ENCODE measurements around the gene INVS. TPM values are rescaled to one million over a fixed set of nuclear protein-coding genes. Genes with fewer than 3 reads are reported as not detected.
A peak's percentile ranks its signal among the peaks of the same experiment; 100 is the strongest.

Gene INVS
- polyA plus RNA-seq, 1 of the 3 experiments (the other 2 are of a cell fraction): 8.1 TPM

- TF ChIP-seq GABPA (IDR thresholded peaks at IDR 0.05; ENCODE audit: low read depth) (no peak), MAX (IDR thresholded peaks at IDR 0.05; ENCODE audit: low read depth) (no peak), NFIC (IDR thresholded peaks at IDR 0.05; ENCODE audit: borderline replicate concordance) (no peak), MXI1 (IDR thresholded peaks at IDR 0.05; ENCODE audit: low read depth, low read length) (no peak), REST (IDR thresholded peaks at IDR 0.05; ENCODE audit: low read depth, low read length) (no peak), SMC3 (IDR thresholded peaks at IDR 0.05; ENCODE audit: low read depth, low read length) (no peak), YY1 (IDR thresholded peaks at IDR 0.05; ENCODE audit: low read depth) (no peak), SIN3A (IDR thresholded peaks at IDR 0.05; ENCODE audit: borderline replicate concordance, low read depth, low read length) (no peak)
- TF ChIP-seq, protein P1, sequence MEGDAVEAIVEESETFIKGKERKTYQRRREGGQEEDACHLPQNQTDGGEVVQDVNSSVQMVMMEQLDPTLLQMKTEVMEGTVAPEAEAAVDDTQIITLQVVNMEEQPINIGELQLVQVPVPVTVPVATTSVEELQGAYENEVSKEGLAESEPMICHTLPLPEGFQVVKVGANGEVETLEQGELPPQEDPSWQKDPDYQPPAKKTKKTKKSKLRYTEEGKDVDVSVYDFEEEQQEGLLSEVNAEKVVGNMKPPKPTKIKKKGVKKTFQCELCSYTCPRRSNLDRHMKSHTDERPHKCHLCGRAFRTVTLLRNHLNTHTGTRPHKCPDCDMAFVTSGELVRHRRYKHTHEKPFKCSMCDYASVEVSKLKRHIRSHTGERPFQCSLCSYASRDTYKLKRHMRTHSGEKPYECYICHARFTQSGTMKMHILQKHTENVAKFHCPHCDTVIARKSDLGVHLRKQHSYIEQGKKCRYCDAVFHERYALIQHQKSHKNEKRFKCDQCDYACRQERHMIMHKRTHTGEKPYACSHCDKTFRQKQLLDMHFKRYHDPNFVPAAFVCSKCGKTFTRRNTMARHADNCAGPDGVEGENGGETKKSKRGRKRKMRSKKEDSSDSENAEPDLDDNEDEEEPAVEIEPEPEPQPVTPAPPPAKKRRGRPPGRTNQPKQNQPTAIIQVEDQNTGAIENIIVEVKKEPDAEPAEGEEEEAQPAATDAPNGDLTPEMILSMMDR (IDR thresholded peaks at IDR 0.05): no peak
- TF ChIP-seq, protein P2, sequence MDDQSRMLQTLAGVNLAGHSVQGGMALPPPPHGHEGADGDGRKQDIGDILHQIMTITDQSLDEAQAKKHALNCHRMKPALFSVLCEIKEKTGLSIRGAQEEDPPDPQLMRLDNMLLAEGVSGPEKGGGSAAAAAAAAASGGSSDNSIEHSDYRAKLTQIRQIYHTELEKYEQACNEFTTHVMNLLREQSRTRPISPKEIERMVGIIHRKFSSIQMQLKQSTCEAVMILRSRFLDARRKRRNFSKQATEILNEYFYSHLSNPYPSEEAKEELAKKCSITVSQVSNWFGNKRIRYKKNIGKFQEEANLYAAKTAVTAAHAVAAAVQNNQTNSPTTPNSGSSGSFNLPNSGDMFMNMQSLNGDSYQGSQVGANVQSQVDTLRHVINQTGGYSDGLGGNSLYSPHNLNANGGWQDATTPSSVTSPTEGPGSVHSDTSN (IDR thresholded peaks at IDR 0.05): peak; percentile 66
Measured at GRCh38 chr9:100213730-100214477, 114.9 kb downstream of the INVS start (continued).

- 65% methylated on average over 4 of the region's 4 CpGs for WGBS (ENCODE audit: low lambda C conversion rate)
- Histone ChIP-seq H3K27ac (ENCODE audit: low read depth in 2 of 2, low read length in 1 of 2) (no peak overlapping the region), H3K79me2 (ENCODE audit: insufficient read depth) (no peaks in the 10 kb centered on the region), H3K9ac (no peak overlapping the region), H3K9me3 (no peaks in the 10 kb centered on the region), H3K27me3 (ENCODE audit: insufficient read depth) (no peaks in the 10 kb centered on the region), H2AFZ (ENCODE audit: low read depth) (no peak overlapping the region), H3K9me2 (no peaks in the 10 kb centered on the region), H3K4me3 (ENCODE audit: low read depth in 2 of 2, low read length in 1 of 2) (no peak overlapping the region; a peak in 1 of 4 replicates), H3K4me2 (no peak overlapping the region), H4K20me1 (ENCODE audit: insufficient read depth) (no peaks in the 10 kb centered on the region), H3F3A (replicated peaks; ENCODE audit: insufficient read depth) (peaks cover 15% of the 10 kb centered on the region), H3K36me3 (replicated peaks in 1 of 2; ENCODE audit: control insufficient read depth in 1 of 2, insufficient read depth in 2 of 2, low read length in 1 of 2) (peaks cover 3 to 9% of the 10 kb centered on the region in 2 experiments), H3K4me1 (ENCODE audit: control insufficient read depth in 1 of 2, insufficient read depth in 2 of 2, low read depth in 1 of 2, low read length in 1 of 2) (peaks cover 0 to 4% of the 10 kb centered on the region in 2 experiments; a peak in 1 of 4 replicates)
- TF ChIP-seq, protein P1 (IDR thresholded peaks at IDR 0.05): peak; percentile 67
- TF ChIP-seq SMC3 (IDR thresholded peaks at IDR 0.05; ENCODE audit: low read depth, low read length) (peak; percentile 50), FOSL2 (IDR thresholded peaks at IDR 0.05; ENCODE audit: borderline replicate concordance, low read depth) (no peak), RAD21 (IDR thresholded peaks at IDR 0.05; ENCODE audit: low read length) (peak; percentile 66)
- CTCF ChIA-PET: interaction anchor here (0.6 to 1.5 kb wide), 7 partner anchors 9 to 1056 kb away, joined by 3 to 5 read pairs (median 4); no protein-coding TSS in a partner anchor
- DNase-seq: peak; percentile 27
- POLR2A ChIA-PET: no interaction called here
Measured at GRCh38 chr9:100216178-100216787, 117.2 kb downstream of the INVS start.

Measured in SK-N-SH (cell line).